ENCODE data around the gene ENKUR.

GRCh38 chr10:24983946-24984345 lies 32.0 kb downstream of the ENKUR start:
- TF ChIP-seq EZH2phosphoT487 (IDR thresholded peaks at IDR 0.05; ENCODE audit: borderline replicate concordance, low read length) (no peak), CTCF (conservative IDR thresholded peaks at IDR 0.05; ENCODE audit: low read depth, low read length) (no peak), EZH2 (IDR thresholded peaks at IDR 0.05; ENCODE audit: low read length, unreplicated experiment) (no peak)

Data from PC-3 (cell line).